Measurements from ENCODE around the gene ZBTB7C.

DNA sequence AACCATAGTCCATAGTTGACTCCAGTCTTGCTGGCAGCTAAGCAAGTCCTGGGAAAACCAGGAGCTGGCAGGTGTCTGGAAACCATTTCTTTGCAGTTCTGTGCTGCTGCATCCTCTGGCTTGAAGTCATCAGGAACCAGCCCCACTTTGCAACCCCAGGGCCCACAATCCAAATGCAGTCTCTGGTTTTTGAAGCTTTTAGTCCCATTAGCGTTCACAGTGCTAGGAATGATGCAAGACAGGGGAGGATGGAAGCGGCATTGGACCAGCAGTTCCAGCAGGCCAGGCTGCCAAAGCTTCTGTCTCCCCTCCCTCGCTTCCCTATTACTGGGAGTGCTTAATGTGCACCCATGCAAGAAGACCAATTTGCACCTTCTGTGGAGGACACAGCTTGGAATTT is 106.4 kb downstream of the ZBTB7C start:
- TF ChIP-seq, protein P1, sequence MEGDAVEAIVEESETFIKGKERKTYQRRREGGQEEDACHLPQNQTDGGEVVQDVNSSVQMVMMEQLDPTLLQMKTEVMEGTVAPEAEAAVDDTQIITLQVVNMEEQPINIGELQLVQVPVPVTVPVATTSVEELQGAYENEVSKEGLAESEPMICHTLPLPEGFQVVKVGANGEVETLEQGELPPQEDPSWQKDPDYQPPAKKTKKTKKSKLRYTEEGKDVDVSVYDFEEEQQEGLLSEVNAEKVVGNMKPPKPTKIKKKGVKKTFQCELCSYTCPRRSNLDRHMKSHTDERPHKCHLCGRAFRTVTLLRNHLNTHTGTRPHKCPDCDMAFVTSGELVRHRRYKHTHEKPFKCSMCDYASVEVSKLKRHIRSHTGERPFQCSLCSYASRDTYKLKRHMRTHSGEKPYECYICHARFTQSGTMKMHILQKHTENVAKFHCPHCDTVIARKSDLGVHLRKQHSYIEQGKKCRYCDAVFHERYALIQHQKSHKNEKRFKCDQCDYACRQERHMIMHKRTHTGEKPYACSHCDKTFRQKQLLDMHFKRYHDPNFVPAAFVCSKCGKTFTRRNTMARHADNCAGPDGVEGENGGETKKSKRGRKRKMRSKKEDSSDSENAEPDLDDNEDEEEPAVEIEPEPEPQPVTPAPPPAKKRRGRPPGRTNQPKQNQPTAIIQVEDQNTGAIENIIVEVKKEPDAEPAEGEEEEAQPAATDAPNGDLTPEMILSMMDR (optimal IDR thresholded peaks at IDR 0.05 in 1 of 3, IDR thresholded peaks at IDR 0.05 in 1 of 3, conservative IDR thresholded peaks at IDR 0.05 in 1 of 3; ENCODE audit: extremely low read depth in 1 of 3, insufficient read depth in 2 of 3, low read length in 3 of 3) = no peak
- TF ChIP-seq EZH2 (IDR thresholded peaks at IDR 0.05; ENCODE audit: low read length) = no peak
